ENCODE measurements around the gene CDHR5. TPM values are rescaled to one million over a fixed set of nuclear protein-coding genes. Genes with fewer than 3 reads are reported as not detected.

The CDHR5 gene
- total RNA-seq, 1 experiment from 2014 or later, result not detected

GRCh38 chr11:610146-610801 lies 14.5 kb downstream of the CDHR5 start:
- intact Hi-C loops (cut with micrococcal nuclease), result loop anchor here (10.0 kb wide), 1 partner anchor 45 kb away; the partner anchor contains the start of genes LMNTD2 and RASSF7
- CTCF ChIA-PET, result no interaction called here
- peaks cover 57% of the 10 kb centered on the region for H3K36me3 Mint-ChIP-seq (ENCODE audit: insufficient read depth, unreplicated experiment)

DNA sequence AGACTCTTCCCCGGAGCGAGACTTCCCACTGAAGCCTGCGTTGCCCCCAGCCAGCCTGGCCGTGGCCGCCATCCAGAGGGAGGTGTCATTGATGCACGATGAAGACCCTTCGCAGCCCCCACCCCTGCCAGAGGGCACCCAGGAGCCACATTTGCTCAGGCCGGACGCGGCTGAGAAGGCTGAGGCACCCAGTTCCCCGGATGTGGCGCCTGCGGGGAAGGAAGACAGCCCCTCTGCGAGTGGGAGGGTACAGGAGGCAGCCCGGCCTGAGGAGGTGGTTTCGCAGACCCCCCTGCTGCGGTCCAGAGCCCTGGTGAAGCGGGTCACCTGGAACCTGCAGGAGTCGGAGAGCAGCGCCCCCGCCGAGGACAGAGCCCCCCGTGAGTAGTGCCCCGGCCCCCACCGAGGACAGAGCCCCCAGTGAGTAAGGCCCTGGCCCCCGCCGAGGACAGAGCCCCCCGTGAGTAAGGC lies 15.4 kb downstream of the CDHR5 start:
- no peaks in the 10 kb centered on the region for H3K27me3 Mint-ChIP-seq (ENCODE audit: insufficient read depth, unreplicated experiment)
- no peak overlapping the region for H3K4me3 Mint-ChIP-seq (ENCODE audit: unreplicated experiment)
- TF ChIP-seq, protein P1, sequence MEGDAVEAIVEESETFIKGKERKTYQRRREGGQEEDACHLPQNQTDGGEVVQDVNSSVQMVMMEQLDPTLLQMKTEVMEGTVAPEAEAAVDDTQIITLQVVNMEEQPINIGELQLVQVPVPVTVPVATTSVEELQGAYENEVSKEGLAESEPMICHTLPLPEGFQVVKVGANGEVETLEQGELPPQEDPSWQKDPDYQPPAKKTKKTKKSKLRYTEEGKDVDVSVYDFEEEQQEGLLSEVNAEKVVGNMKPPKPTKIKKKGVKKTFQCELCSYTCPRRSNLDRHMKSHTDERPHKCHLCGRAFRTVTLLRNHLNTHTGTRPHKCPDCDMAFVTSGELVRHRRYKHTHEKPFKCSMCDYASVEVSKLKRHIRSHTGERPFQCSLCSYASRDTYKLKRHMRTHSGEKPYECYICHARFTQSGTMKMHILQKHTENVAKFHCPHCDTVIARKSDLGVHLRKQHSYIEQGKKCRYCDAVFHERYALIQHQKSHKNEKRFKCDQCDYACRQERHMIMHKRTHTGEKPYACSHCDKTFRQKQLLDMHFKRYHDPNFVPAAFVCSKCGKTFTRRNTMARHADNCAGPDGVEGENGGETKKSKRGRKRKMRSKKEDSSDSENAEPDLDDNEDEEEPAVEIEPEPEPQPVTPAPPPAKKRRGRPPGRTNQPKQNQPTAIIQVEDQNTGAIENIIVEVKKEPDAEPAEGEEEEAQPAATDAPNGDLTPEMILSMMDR (IDR thresholded peaks at IDR 0.05; ENCODE audit: unreplicated experiment), result no peak
- peaks cover 55% of the 10 kb centered on the region for H3K36me3 Mint-ChIP-seq (ENCODE audit: insufficient read depth, unreplicated experiment)
- ChIA-PET POLR2A (interaction anchor here (0.6 kb wide), 1 partner anchor 72 kb away, joined by 3 read pairs; no protein-coding TSS in a partner anchor), CTCF (no interaction called here)
- no TSS peak for BruUV-seq (replicated peaks)
- no peak for DNase-seq (ENCODE audit: unreplicated experiment)
- no peak overlapping the region for H3K27ac Mint-ChIP-seq (ENCODE audit: low read depth, unreplicated experiment)
- no peaks in the 10 kb centered on the region for H3K9me3 Mint-ChIP-seq (ENCODE audit: unreplicated experiment)
- intact Hi-C loops (cut with micrococcal nuclease), result no loop called here
- H3K4me1 Mint-ChIP-seq (ENCODE audit: insufficient read depth, unreplicated experiment), result peaks cover 4% of the 10 kb centered on the region

More at GRCh38 chr11:610146-610801, 14.5 kb downstream of the CDHR5 start:
- Mint-ChIP-seq H3K27me3 (ENCODE audit: insufficient read depth, unreplicated experiment) (no peaks in the 10 kb centered on the region), H3K9me3 (ENCODE audit: unreplicated experiment) (no peaks in the 10 kb centered on the region), H3K4me1 (ENCODE audit: insufficient read depth, unreplicated experiment) (peaks cover 6% of the 10 kb centered on the region), H3K4me3 (ENCODE audit: unreplicated experiment) (no peak overlapping the region), H3K27ac (ENCODE audit: low read depth, unreplicated experiment) (no peak overlapping the region)
- TF ChIP-seq, protein P1 (IDR thresholded peaks at IDR 0.05; ENCODE audit: unreplicated experiment), result no peak
- no peak for DNase-seq (ENCODE audit: unreplicated experiment)
- no TSS peak for BruUV-seq (replicated peaks)
- POLR2A ChIA-PET, result interaction anchor here (0.6 kb wide), 1 partner anchor 72 kb away, joined by 3 read pairs; no protein-coding TSS in a partner anchor

DNA sequence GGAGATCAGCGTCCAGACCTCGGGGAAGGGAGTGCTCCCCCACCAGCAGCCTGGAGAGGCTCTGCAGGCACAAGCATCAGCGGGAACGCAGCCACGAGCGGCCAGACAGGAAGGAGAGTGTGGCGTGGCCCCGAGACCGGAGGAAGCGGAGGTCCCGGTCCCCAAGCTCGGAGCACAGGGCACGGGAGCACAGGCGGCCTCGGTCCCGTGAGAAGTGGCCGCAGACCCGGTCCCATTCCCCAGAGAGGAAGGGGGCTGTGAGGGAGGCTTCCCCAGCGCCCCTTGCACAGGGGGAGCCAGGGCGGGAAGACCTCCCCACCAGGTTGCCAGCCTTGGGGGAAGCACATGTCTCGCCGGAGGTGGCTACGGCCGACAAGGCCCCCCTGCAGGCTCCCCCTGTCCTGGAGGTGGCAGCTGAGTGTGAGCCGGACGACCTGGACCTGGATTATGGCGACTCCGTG lies 15.9 kb downstream of the CDHR5 start:
- intact Hi-C loops (cut with micrococcal nuclease), result no loop called here
- DNase-seq (ENCODE audit: unreplicated experiment), result no peak
- peaks cover 55% of the 10 kb centered on the region for H3K36me3 Mint-ChIP-seq (ENCODE audit: insufficient read depth, unreplicated experiment)
- no peak overlapping the region for H3K4me3 Mint-ChIP-seq (ENCODE audit: unreplicated experiment)
- ChIA-PET POLR2A (interaction anchor here (1.3 kb wide), 1 partner anchor 30 kb away, joined by 4 read pairs; no protein-coding TSS in a partner anchor), CTCF (interaction anchor here (0.6 kb wide), 1 partner anchor 62 kb away, joined by 4 read pairs; no protein-coding TSS in a partner anchor)
- no peaks in the 10 kb centered on the region for H3K9me3 Mint-ChIP-seq (ENCODE audit: unreplicated experiment)
- H3K27me3 Mint-ChIP-seq (ENCODE audit: insufficient read depth, unreplicated experiment), result no peaks in the 10 kb centered on the region
- H3K4me1 Mint-ChIP-seq (ENCODE audit: insufficient read depth, unreplicated experiment), result no peaks in the 10 kb centered on the region
- no TSS peak for BruUV-seq (replicated peaks)
- no peak overlapping the region for H3K27ac Mint-ChIP-seq (ENCODE audit: low read depth, unreplicated experiment)
- TF ChIP-seq, protein P1 (IDR thresholded peaks at IDR 0.05; ENCODE audit: unreplicated experiment), result no peak

DNA sequence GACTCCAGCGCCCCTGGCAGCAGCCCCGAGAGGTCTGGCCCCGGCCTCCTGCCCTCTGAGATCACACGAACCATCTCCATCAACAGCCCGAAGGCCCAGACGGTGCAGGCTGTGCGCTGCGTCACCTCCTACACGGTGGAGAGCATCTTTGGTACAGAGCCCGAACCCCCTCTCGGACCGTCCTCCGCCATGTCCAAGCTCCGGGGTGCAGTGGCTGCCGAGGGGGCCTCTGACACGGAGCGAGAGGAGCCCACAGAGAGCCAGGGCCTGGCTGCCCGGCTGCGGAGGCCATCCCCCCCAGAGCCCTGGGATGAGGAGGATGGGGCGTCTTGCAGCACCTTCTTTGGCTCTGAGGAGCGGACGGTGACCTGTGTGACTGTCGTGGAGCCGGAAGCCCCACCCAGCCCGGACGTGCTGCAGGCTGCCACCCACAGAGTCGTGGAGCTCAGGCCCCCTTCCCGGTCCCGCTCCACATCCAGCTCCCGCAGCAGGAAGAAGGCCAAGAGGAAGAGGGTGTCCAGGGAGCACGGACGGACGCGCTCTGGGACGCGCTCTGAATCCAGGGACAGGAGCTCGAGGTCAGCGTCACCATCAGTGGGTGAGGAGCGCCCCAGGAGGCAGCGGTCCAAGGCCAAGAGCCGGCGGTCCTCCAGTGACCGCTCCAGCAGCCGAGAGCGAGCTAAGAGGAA lies 16.6 kb downstream of the CDHR5 start:
- Mint-ChIP-seq H3K4me3 (ENCODE audit: unreplicated experiment) (no peak overlapping the region), H3K9me3 (ENCODE audit: unreplicated experiment) (no peaks in the 10 kb centered on the region), H3K27ac (ENCODE audit: low read depth, unreplicated experiment) (no peak overlapping the region), H3K36me3 (ENCODE audit: insufficient read depth, unreplicated experiment) (peaks cover 57% of the 10 kb centered on the region), H3K27me3 (ENCODE audit: insufficient read depth, unreplicated experiment) (no peaks in the 10 kb centered on the region), H3K4me1 (ENCODE audit: insufficient read depth, unreplicated experiment) (no peaks in the 10 kb centered on the region)
- DNase-seq (ENCODE audit: unreplicated experiment), result no peak
- POLR2A ChIA-PET, result interaction anchor here (1.3 kb wide), 1 partner anchor 29 kb away, joined by 4 read pairs; no protein-coding TSS in a partner anchor
- CTCF ChIA-PET, result interaction anchor here (0.6 to 0.7 kb wide), 2 partner anchors 61 to 190 kb away, joined by 4 read pairs; no protein-coding TSS in a partner anchor
- no TSS peak for BruUV-seq (replicated peaks)
- TF ChIP-seq, protein P1 (IDR thresholded peaks at IDR 0.05; ENCODE audit: unreplicated experiment), result no peak
- intact Hi-C loops (cut with micrococcal nuclease), result no loop called here

All from MCF 10A (cell line).